ENCODE data around the gene APOO. TPM values are rescaled to one million over a fixed set of nuclear protein-coding genes. Genes with fewer than 3 reads are reported as not detected.

Gene APOO
- total RNA-seq, 1 experiment from 2014 or later = 95.3 TPM

DNA sequence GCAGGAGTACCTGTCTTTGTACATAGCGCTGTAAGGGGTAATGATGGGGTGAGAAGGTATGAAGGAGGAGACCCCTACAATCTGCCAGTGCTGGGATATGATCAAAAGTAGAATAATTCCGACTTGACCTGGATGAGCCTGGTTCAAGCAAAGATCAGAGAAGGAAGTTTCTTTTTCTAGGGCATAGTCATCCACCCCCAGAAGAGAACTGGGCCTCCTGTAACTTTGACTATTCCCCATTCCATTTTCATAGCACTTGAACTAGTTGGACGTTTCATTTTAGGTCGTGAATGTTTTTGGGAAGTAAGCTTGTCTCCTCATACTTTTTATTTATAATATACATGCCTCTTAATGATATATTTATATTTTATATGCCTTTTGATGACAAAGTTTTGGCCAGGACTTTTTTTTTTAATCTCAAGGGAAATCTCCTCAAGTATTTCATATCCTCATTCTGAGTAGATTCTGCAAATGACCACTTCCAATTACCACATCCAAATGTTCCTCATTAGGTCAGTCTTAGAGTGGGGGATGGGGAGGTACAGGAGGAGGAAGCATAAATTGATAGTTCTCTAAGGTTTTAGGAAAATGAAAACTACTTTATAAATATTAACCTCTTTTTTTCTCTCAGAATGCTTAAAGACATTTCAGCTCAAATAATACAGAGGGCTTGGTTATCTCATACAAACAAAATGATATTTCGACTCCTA, 3.5 kb upstream of the APOO start:
- Mint-ChIP-seq H3K27ac (peak overlapping the region in 1 of 3 experiments; percentile 6; a peak in 1 of 7 replicates), H3K36me3 (ENCODE audit: insufficient read depth in 1 of 3, low read depth in 3 of 3) (no peaks in the 10 kb centered on the region; a peak in 1 of 7 replicates), H3K4me1 (peaks cover 11 to 12% of the 10 kb centered on the region in 2 experiments), H3K4me3 (no peak overlapping the region), H3K9me3 (no peaks in the 10 kb centered on the region), H3K27me3 (ENCODE audit: low read depth) (no peaks in the 10 kb centered on the region; the same call in 1 of the 2 replicates)
- Histone ChIP-seq H3K79me1 (ENCODE audit: insufficient read depth, low read depth, low read length, poor library complexity, severe bottlenecking) (no peaks in the 10 kb centered on the region), H3K27me3 (ENCODE audit: insufficient read depth, low read length) (no peaks in the 10 kb centered on the region), H2BK15ac (ENCODE audit: low read depth, low read length) (no peak overlapping the region), H3K14ac (ENCODE audit: insufficient read depth, low read length) (no peak overlapping the region), H3K4me1 (ENCODE audit: insufficient read depth, low read length) (no peaks in the 10 kb centered on the region), H3K18ac (ENCODE audit: insufficient read length, low read depth, low read length) (no peak overlapping the region), H3K56ac (ENCODE audit: insufficient read length, low read depth, low read length) (no peak overlapping the region), H3T11ph (ENCODE audit: low read length) (no peak overlapping the region), H2BK12ac (ENCODE audit: insufficient read length, low read depth, low read length) (no peak overlapping the region), H4K8ac (replicated peaks; ENCODE audit: insufficient read length, low read depth, low read length) (no peak overlapping the region), H2AFZ (ENCODE audit: low read length) (no peak overlapping the region), H3K23me2 (ENCODE audit: insufficient read length, low read depth, low read length, poor library complexity, severe bottlenecking) (no peaks in the 10 kb centered on the region), H4K5ac (ENCODE audit: insufficient read length, low read depth, low read length) (no peak overlapping the region), H4K20me1 (ENCODE audit: control insufficient read depth, insufficient read depth, insufficient read length) (no peaks in the 10 kb centered on the region), H2BK5ac (ENCODE audit: insufficient read length, low read length) (no peak overlapping the region), H3K4me2 (ENCODE audit: insufficient read depth, insufficient read length, low read length) (no peak overlapping the region), H2BK20ac (ENCODE audit: low read depth, low read length, poor library complexity, severe bottlenecking) (no peak overlapping the region), H2BK120ac (ENCODE audit: low read depth, low read length, poor library complexity, severe bottlenecking) (no peak overlapping the region), H3K9ac (ENCODE audit: extremely low read depth, insufficient read length, low read length) (no peak overlapping the region), H3K9me3 (ENCODE audit: control insufficient read depth, low read depth, low read length) (no peaks in the 10 kb centered on the region), H3K4ac (ENCODE audit: low read depth, low read length) (no peak overlapping the region), H3K27ac (ENCODE audit: insufficient read length, low read depth, low read length) (no peak overlapping the region), H2AK5ac (ENCODE audit: insufficient read length, low read length) (no peak overlapping the region), H3K79me2 (ENCODE audit: insufficient read depth, low read length) (peaks cover 2% of the 10 kb centered on the region; the same call in 1 of the 2 replicates), H3K23ac (ENCODE audit: insufficient read length, low read depth, low read length) (no peak overlapping the region), H4K91ac (ENCODE audit: insufficient read length, low read depth, low read length) (no peak overlapping the region)
- no CpG with 5 or more reads among the region's 5 CpGs for WGBS (ENCODE audit: extremely low coverage, insufficient read length, low lambda C conversion rate)
- TF ChIP-seq, protein P1, sequence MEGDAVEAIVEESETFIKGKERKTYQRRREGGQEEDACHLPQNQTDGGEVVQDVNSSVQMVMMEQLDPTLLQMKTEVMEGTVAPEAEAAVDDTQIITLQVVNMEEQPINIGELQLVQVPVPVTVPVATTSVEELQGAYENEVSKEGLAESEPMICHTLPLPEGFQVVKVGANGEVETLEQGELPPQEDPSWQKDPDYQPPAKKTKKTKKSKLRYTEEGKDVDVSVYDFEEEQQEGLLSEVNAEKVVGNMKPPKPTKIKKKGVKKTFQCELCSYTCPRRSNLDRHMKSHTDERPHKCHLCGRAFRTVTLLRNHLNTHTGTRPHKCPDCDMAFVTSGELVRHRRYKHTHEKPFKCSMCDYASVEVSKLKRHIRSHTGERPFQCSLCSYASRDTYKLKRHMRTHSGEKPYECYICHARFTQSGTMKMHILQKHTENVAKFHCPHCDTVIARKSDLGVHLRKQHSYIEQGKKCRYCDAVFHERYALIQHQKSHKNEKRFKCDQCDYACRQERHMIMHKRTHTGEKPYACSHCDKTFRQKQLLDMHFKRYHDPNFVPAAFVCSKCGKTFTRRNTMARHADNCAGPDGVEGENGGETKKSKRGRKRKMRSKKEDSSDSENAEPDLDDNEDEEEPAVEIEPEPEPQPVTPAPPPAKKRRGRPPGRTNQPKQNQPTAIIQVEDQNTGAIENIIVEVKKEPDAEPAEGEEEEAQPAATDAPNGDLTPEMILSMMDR (conservative IDR thresholded peaks at IDR 0.05) = no peak
- no peak for DNase-seq

Measured in H9 (cell line).